HG02943 (cell line): Measurements from ENCODE around the gene HSD17B10.
"Not testable (repeated sequence)": the region's sequence is repeated elsewhere in the genome, so short reads cannot be mapped to it uniquely, and the experiment has no call there.

Experiments
- ATAC-seq: cut with Tn5 transposase; IDR thresholded peaks from one replicate; pipeline ENCODE4 v1.9.1; 2021; ENCODE audit warnings: mild to moderate bottlenecking, low read depth, moderate library complexity; ENCODE audit not compliant: unreplicated experiment

The HSD17B10 gene

DNA sequence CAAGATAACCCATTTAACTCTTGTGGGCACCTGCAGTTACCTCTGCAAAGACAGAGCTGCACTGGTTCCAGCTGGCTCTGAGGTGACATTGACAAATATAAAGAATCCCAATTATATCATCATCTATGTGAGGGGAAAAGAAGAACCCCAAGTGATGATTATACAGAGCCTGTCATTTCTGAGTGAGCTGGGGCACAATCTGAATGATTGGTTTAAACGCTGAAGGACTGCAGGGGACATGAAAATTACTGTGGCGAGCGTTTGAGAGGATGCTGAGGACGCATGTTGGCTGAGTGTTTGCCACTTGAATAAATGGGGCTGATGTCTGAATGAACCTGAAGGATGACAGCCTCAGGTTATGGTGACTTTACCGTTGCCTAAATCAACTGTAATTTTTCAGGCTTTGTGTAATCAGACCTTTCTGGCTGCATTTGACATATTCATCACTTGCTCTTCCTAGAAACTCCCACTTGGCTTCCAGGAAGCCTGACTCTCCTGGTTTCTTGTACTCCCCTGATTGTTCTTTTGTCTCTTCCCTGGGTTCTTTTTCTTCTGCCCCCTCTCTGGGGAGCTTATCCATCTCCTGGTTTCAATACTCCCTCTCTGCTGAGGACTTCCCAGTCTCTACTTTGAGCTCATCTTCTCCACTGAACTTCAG is 4.1 kb upstream of the HSD17B10 start:
- ATAC-seq: no peak

GRCh38 chrX:53437206-53437605 is 3.0 kb upstream of the HSD17B10 start:
- ATAC-seq: no peak

DNA sequence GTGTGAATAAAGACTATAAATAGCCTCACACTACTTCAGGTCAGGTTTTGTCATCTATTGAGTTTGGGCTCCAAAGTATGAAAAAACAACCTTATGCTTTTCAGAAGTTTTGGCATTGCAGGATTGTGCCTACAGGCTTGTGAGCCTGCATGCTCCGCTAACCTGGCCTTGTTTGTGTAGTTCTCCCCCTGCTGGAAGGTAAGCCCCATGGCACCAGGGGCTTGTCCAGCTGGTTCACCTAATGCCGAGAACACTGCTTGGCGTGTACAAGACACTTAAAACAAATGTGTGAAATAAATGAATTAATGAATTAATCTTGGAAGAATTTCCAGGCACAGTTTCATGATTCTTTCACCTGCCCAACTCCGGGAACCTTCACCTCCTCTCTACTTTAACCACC is 1.8 kb upstream of the HSD17B10 start:
- ATAC-seq: peak; percentile 63

- no peak for ATAC-seq
Observed at GRCh38 chrX:53430231-53430630, 3.9 kb downstream of the HSD17B10 start.

- no peak for ATAC-seq
Observed at GRCh38 chrX:53429755-53430154, 4.4 kb downstream of the HSD17B10 start.

GRCh38 chrX:53422861-53423306 is 11.3 kb downstream of the HSD17B10 start, which contains the start of gene RIBC1:
Gene RIBC1 (plus strand): TSS chrX:53422873. CDS start chrX:53426277, 3,404 bp downstream.
- no peak for ATAC-seq

GRCh38 chrX:53422086-53422860 is 11.9 kb downstream of the HSD17B10 start, which contains the start of gene SMC1A:
Gene SMC1A (minus strand): TSS chrX:53422654. CDS start chrX:53422600, 54 bp downstream.
- peak; percentile 89 for ATAC-seq

GRCh38 chrX:53421772-53422085 is 12.4 kb downstream of the HSD17B10 start:
- peak; percentile 13 for ATAC-seq

DNA sequence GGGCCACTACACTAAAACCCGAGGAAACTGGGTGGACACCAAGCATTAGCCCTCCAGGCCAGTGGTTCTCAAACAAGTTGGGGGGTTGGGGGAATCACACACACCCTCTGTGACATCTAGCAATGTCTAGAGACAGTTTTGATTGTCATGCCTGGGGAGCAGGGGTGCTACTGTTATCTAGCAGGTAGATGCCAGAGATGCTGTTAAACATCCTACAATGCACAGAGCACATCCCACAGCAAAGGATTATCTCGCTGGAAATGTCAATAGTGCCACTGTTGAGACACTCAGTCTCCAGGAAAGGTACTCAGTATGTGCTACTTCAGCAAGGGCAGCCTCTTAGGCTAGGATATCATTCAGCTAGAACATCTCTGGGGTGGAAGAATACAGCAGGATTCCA is 13.0 kb downstream of the HSD17B10 start:
- no peak for ATAC-seq

- not testable (repeated sequence) for ATAC-seq
Observed at GRCh38 chrX:53420351-53420750, 13.8 kb downstream of the HSD17B10 start.

- ATAC-seq: no peak
Observed at GRCh38 chrX:53412446-53412845, 21.7 kb downstream of the HSD17B10 start.

DNA sequence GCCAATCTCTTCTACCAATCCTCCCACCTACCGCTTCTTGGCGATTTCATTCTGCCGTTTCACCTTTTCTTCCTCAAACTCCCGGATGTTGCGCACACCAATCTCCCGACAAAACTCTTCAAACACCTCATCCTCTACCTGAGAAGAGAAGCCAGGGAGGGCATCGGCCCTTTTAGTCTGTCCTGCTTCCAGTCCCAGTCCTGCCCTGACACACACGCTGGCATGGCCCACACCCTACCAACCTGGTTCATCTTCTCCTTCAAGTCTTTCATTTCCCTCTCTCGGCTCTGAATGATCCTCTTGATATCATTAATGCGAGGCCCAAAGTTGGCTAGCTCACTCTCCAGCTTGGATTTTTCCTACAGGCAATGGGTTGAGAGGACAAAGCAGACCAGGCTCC is 30.6 kb downstream of the HSD17B10 start:
- no peak for ATAC-seq

- ATAC-seq: no peak
Observed at GRCh38 chrX:53398216-53398615, 36.0 kb downstream of the HSD17B10 start.

- ATAC-seq: no peak
Observed at GRCh38 chrX:53395605-53396298, 38.4 kb downstream of the HSD17B10 start.

DNA sequence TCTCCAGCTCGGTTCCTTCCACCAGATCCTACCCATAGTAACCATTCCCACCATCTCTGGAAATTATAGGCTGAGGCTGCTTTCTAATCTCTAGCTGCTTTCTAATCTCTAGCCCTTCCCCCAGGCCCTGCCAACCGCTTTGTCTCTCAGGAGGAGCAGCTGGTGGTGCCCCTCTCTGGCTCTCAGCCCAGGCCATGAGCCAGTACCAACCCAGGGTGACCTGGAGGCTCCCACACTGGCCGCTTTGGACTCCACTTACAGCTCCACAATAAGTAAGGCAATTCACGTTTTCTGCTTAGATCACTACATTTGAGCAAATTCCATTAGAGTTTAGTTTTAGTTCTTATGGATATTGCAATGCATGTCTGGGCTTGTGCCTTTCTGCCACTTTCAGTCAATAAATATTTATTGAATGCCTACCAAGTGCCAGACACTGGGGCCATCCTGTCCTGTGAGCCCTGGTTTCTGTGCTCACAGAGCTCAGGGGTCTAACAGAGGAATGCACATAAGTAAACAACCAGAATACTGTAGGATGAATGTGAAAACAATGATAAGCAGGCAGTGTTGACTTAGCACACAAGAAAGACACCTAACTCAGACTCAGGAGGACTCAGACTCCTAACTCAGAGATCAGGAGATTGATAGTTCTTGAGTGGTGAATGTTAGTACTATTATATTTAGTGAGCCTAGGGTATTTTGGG is 50.6 kb downstream of the HSD17B10 start:
- ATAC-seq: no peak
